ENCODE measurements around the gene UPK1A. TPM values are rescaled to one million over a fixed set of nuclear protein-coding genes. Genes with fewer than 3 reads are reported as not detected.

The UPK1A gene
- total RNA-seq (not detected), polyA plus RNA-seq (not detected), total RNA-seq (0 to 0.95 (median 0.32) reads per million in 6 experiments)

GRCh38 chr19:35666251-35666913 is at the start of gene UPK1A:
Gene UPK1A (plus strand): TSS chr19:35666517. CDS start chr19:35666813, 296 bp downstream.
- H3K4me3 Mint-ChIP-seq: no peak within 1 kb of the TSS
- H3K27me3 Mint-ChIP-seq: peaks cover 0 to 11% (median 3%) of the 10 kb centered on the region in 5 donors
- POLR2A ChIA-PET: no interaction called here
- H3K36me3 Mint-ChIP-seq: peaks cover 0 to 41% (median 10%) of the 10 kb centered on the region in 3 donors
- H3K9me3 Mint-ChIP-seq: no peaks in the 10 kb centered on the region
- ATAC-seq (no peak), DNase-seq (no peak)
- peaks cover 0 to 6% (median 0%) of the 10 kb centered on the region in 4 donors for H3K4me1 Mint-ChIP-seq
- H3K27ac Mint-ChIP-seq: peak within 1 kb of the TSS in 3 of 10 donors; percentile 28 to 73 (median 34)

- Mint-ChIP-seq H3K27ac (peak overlapping the region in 1 of 10 donors; percentile 32), H3K9me3 (no peaks in the 10 kb centered on the region), H3K27me3 (no peaks in the 10 kb centered on the region), H3K36me3 (peaks cover 2 to 25% (median 4%) of the 10 kb centered on the region in 3 donors), H3K4me1 (peaks cover 0 to 4% (median under 1%) of the 10 kb centered on the region in 4 donors), H3K4me3 (no peak overlapping the region)
- ATAC-seq (no peak), DNase-seq (no peak)
- POLR2A ChIA-PET: no interaction called here
These were observed 47.5 kb upstream of the UPK1A start for GRCh38 chr19:35618857-35619256.

- DNase-seq (no peak), ATAC-seq (no peak)
- no peak overlapping the region for H3K27ac Mint-ChIP-seq
- POLR2A ChIA-PET: no interaction called here
- no peaks in the 10 kb centered on the region for H3K27me3 Mint-ChIP-seq
- peaks cover 0 to 4% (median 0%) of the 10 kb centered on the region in 4 donors for H3K4me1 Mint-ChIP-seq
- H3K9me3 Mint-ChIP-seq: no peaks in the 10 kb centered on the region
- no peak overlapping the region for H3K4me3 Mint-ChIP-seq
- H3K36me3 Mint-ChIP-seq: peaks cover 2 to 25% (median 4%) of the 10 kb centered on the region in 3 donors
These were observed 46.9 kb upstream of the UPK1A start for GRCh38 chr19:35619290-35619923.

GRCh38 chr19:35620001-35620400 is 46.3 kb upstream of the UPK1A start:
- Mint-ChIP-seq H3K9me3 (no peaks in the 10 kb centered on the region), H3K36me3 (peaks cover 2 to 25% (median 4%) of the 10 kb centered on the region in 3 donors), H3K4me1 (peaks cover 0 to 4% (median 0%) of the 10 kb centered on the region in 4 donors), H3K27ac (no peak overlapping the region), H3K4me3 (no peak overlapping the region), H3K27me3 (no peaks in the 10 kb centered on the region)
- POLR2A ChIA-PET: no interaction called here
- DNase-seq: no peak
- no peak for ATAC-seq

- ATAC-seq: no peak
- Mint-ChIP-seq H3K36me3 (peaks cover 0 to 15% (median 2%) of the 10 kb centered on the region in 3 donors), H3K4me1 (peaks cover 0 to 2% (median under 1%) of the 10 kb centered on the region in 4 donors), H3K27me3 (no peaks in the 10 kb centered on the region), H3K9me3 (no peaks in the 10 kb centered on the region), H3K4me3 (no peak overlapping the region), H3K27ac (peak overlapping the region in 1 of 10 donors; percentile 48)
- DNase-seq: no peak
- POLR2A ChIA-PET: no interaction called here
These were observed 44.6 kb upstream of the UPK1A start for GRCh38 chr19:35621708-35622107.

- Mint-ChIP-seq H3K4me3 (no peak overlapping the region), H3K9me3 (no peaks in the 10 kb centered on the region), H3K4me1 (peaks cover 0 to 2% (median under 1%) of the 10 kb centered on the region in 4 donors), H3K27ac (peak overlapping the region in 2 of 10 donors; percentile 51 to 71), H3K27me3 (no peaks in the 10 kb centered on the region), H3K36me3 (peaks cover 0 to 11% (median 2%) of the 10 kb centered on the region in 3 donors)
- no peak for ATAC-seq
- POLR2A ChIA-PET: interaction anchor here (1.0 kb wide), 1 partner anchor 11 kb away, joined by 3 read pairs; no protein-coding TSS in a partner anchor
- DNase-seq: no peak
These were observed 43.6 kb upstream of the UPK1A start for GRCh38 chr19:35622750-35623149.

- Mint-ChIP-seq H3K4me3 (no peak overlapping the region), H3K36me3 (peaks cover 0 to 11% (median 2%) of the 10 kb centered on the region in 3 donors), H3K4me1 (peaks cover 4 to 7% (median 6%) of the 10 kb centered on the region in 4 donors), H3K27ac (peak overlapping the region in 2 of 10 donors; percentile 51 to 80), H3K9me3 (no peaks in the 10 kb centered on the region), H3K27me3 (no peaks in the 10 kb centered on the region)
- POLR2A ChIA-PET: no interaction called here
- no peak for DNase-seq
- ATAC-seq: no peak
These were observed 42.8 kb upstream of the UPK1A start for GRCh38 chr19:35623327-35624010.

- H3K27ac Mint-ChIP-seq: peak overlapping the region; percentile 92 to 100 (median 98)
- peak; percentile 24 to 29 for ATAC-seq
- H3K27me3 Mint-ChIP-seq: peaks cover 0 to 3% (median 0%) of the 10 kb centered on the region in 5 donors
These were observed 38.1 kb upstream of the UPK1A start for GRCh38 chr19:35628264-35628564.

GRCh38 chr19:35628565-35629331 is 37.6 kb upstream of the UPK1A start, which contains the start of gene RBM42:
Gene RBM42 (plus strand): TSS chr19:35629036. CDS start chr19:35629154, 118 bp downstream.
- DNase-seq: peak; percentile 88 to 99 (median 99)
- Mint-ChIP-seq H3K36me3 (peaks cover 0 to 36% (median 5%) of the 10 kb centered on the region in 3 donors), H3K4me1 (peaks cover 18 to 30% (median 25%) of the 10 kb centered on the region in 4 donors), H3K27me3 (peaks cover 0 to 3% (median 0%) of the 10 kb centered on the region in 5 donors), H3K27ac (peak within 1 kb of the TSS; percentile 92 to 100 (median 98)), H3K4me3 (peak within 1 kb of the TSS; percentile 94 to 100 (median 98)), H3K9me3 (no peaks in the 10 kb centered on the region)
- POLR2A ChIA-PET: interaction anchor here (0.5 to 1.5 kb wide), 7 partner anchors 13 to 669 kb away, joined by 3 to 10 read pairs (median 5); partner anchors contain the start of genes ETV2 and HAUS5
- peak; percentile 99 for ATAC-seq

More at GRCh38 chr19:35628264-35628564, 38.1 kb upstream of the UPK1A start:
- DNase-seq: no peak
- peak overlapping the region; percentile 94 to 100 (median 98) for H3K4me3 Mint-ChIP-seq
- POLR2A ChIA-PET: interaction anchor here (0.6 to 1.5 kb wide), 3 partner anchors 15 to 622 kb away, joined by 3 to 10 read pairs (median 5); partner anchors contain the start of gene HAUS5
- peaks cover 0 to 32% (median 5%) of the 10 kb centered on the region in 3 donors for H3K36me3 Mint-ChIP-seq
- peaks cover 15 to 30% (median 23%) of the 10 kb centered on the region in 4 donors for H3K4me1 Mint-ChIP-seq
- no peaks in the 10 kb centered on the region for H3K9me3 Mint-ChIP-seq

- Mint-ChIP-seq H3K36me3 (peaks cover 0 to 42% (median 5%) of the 10 kb centered on the region in 3 donors), H3K4me3 (peak overlapping the region; percentile 94 to 100 (median 98)), H3K9me3 (no peaks in the 10 kb centered on the region), H3K27me3 (peaks cover 0 to 3% (median 0%) of the 10 kb centered on the region in 5 donors), H3K4me1 (peaks cover 18 to 30% (median 25%) of the 10 kb centered on the region in 4 donors), H3K27ac (peak overlapping the region; percentile 92 to 100 (median 98))
- ATAC-seq (no peak), DNase-seq (no peak)
- POLR2A ChIA-PET: interaction anchor here (0.5 to 1.2 kb wide), 5 partner anchors 13 to 670 kb away, joined by 3 to 8 read pairs (median 4); partner anchors contain the start of genes ETV2 and HAUS5
These were observed 37.0 kb upstream of the UPK1A start for GRCh38 chr19:35629332-35629633.

- Mint-ChIP-seq H3K9me3 (no peaks in the 10 kb centered on the region), H3K27ac (no peak overlapping the region), H3K27me3 (peaks cover 0 to under 1% (median 0%) of the 10 kb centered on the region in 5 donors), H3K4me3 (no peak overlapping the region), H3K4me1 (peaks cover 13 to 19% (median 15%) of the 10 kb centered on the region in 4 donors), H3K36me3 (peaks cover 0 to 79% (median 8%) of the 10 kb centered on the region in 3 donors)
- DNase-seq (peak in 1 of 10 donors; percentile 55), ATAC-seq (no peak)
- POLR2A ChIA-PET: no interaction called here
These were observed 32.4 kb upstream of the UPK1A start for GRCh38 chr19:35633727-35634440.

Measured in naive thymus-derived CD8-positive, alpha-beta T cell (primary cell).